ENCODE results near the gene C7.
"Not testable (repeated sequence)": the region's sequence is repeated elsewhere in the genome, so short reads cannot be mapped to it uniquely, and the experiment has no call there.

Gene C7

DNA sequence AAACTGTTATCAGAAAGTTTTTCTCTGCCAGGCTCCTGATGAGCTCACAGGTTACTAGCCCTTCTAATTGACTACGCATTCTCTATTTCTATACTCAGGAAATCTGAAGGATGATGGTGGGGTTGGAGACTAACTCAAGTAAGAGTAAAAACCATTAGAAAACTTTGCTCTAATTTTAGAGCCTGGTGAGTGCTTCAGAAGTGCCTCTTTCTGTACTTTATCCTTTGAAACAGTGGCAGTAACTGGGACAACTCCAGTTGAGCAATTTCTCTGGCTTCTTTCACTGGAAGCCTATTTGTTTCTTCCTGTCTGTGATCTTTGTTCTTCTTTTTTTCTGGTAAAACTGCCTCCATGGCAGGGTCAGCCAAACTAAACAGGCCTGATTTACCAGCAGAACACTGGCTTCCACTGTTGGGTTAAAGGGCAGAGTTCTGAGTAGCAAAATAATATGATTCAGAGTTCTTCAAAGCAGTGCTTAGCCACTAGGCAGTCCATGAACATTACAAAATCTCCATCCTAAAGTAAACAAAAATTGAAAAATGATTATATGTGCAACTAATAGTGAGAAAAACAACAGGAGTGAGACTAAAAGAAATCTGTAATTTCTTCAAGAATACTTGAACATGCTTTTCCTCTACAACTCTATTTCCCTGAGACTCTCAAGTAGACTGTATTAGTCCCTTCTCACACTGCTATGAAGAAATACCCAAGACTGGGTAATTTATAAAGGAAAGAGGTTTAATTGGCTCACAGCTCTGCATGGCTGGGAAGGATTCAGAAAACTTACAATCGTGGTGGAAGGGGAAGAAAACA, 82.1 kb downstream of the C7 start:
- DNase-seq (ENCODE audit: low read depth in 2 of 2) = no peak

DNA sequence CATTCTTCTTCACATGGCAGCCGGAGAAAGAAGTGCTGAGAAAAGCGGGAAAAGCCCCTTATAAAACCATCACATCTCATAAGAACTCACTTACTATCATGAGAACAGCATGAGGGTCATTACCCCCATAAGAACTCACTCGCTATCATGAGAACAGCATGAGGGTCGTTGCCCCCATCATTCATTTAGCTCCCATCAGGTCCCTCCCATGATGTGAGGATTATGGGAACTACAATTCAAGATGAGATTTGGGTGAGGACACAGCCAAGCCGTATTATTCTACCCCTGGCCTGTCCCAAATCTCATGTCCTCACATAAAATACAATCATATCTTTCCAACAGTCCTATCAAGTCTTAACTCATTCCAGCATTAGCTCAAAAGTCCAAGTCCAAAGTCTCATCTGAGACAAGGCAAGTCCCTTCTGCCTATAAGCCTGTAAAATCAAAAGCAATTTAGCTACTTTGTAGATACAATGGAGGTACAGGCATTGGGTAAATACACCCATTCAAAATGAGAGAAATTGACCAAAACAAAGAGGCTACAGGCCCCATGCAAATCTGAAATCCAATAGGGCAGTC, 82.8 kb downstream of the C7 start:
- DNase-seq (ENCODE audit: low read depth in 2 of 2) = no peak

DNA sequence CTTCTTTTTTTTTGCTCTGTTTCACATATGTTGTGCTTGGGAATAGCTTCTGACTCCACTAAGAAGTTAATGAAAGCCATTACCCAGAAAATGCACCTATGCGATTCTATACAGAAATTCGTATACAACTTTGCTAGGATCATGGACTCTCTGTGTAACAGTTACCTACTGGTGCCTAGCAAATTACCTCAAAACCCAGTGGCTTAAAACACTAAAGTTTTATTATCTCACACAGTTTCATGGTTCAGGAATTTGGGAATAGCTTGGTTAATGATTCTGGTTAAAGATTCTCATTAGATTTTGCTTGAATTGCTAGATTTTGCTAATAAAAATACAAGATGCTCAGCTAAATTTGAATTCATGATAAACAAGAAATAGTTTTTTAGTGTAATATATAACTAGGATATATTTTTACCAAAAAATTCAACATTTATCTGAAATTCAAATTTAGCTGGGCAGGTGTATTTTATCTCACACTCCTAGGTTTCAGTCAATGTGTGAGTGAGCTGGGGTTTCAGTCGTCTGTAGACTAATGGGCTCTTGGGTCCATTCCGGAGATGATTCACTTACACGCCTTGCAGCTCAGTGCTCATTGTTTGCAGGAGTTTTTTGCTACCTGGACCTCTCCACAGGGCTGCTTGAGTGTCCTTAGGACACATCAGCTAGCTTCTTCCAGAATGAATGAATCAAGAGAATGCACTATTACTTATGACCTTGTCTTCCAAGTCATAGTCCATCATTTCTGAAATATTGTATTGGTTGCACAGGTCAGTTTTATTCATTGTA, 86.7 kb downstream of the C7 start:
- DNase-seq (ENCODE audit: low read depth in 2 of 2) = no peak

DNA sequence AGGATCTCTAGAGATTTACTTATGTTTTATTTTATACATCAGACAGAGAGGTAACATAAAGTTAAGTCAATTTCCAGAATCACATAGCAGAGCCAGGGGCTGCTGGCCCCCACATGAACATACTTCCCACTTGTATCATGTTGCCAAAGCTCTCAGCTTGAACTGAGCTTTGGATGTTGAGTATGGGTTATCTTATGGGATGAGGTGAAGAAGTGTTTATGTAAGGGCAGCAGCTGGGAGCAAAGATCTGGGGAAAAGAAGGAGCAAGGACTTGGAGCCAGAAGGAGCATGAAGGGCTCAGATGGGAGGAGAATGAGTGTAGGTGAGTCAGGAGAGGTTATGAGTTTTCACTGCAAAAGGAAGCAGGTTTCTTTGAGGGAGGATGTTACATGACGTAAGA, 89.8 kb downstream of the C7 start:
- no peak for DNase-seq (ENCODE audit: low read depth in 2 of 2)

DNA sequence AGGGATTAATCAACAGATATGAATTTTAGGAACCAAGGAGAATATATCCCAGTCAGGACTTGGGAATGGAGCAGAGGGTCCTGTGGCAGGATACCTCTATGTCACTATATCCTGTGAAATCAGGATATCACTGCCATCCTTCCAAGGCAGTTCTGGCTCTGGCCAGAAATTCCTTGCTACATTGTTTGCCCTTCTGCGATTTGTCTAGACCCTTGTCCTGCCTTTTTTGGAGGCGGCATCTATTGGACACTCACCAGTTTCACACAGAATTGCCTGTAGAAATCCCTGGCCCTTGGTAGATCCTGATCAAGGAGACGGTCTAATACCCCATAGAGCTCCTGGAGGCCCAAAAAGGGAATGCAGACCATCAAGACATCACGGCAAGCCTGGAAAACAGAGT, 90.7 kb downstream of the C7 start:
- no peak for DNase-seq (ENCODE audit: low read depth in 2 of 2)

DNA sequence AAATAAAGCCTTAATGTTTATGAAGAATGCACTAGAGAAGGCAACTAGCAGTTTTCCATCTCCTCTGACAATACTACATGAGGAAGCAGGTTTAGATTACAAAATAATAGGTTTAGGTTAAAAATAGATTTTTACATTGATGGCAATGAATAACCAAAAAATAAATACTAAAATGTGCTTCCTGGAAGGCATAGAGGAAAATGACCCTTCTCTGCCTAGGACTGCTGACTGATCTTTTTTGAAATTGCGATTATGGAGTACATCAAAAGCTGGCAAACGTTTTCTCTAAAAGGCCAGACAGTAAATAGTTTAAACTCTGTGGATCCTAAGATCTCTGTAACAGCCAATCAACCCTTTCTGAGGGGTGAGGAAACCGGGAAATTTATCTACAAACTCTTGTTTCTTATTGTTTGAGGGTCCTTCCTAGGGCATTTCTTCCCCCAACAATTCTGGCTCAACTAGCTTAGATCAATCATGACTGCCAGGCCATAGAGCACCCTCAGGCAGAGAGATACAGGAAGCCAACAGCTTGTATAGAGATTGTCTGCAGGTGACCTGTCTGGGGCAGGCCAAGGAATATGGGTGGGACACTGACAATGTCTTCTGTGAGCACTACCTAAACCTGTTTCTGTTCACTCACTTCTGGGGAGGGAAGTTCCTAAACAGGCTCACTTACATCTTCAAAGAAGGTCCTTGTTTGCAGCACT, 94.5 kb downstream of the C7 start:
- DNase-seq (ENCODE audit: low read depth in 2 of 2) = no peak

DNA sequence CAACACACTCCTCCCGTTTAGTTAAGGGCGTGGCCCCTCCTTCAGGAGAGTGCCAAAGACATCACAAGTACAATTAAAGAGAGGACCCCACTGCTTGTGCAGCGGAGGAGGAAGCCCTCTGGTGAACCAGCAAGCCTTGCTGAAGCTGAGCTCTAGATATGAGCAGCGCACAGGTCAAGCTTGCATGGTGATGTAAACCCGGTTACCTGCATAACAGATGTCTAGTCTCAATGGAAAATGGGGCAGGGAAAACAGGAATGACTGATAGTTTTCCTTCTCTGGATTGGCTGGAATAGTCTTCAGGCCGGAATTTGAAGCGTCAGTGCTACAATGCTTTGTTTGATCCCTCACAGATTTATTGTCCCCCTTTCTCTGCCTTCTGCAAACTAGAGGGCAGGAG, 95.6 kb downstream of the C7 start:
- DNase-seq (ENCODE audit: low read depth in 2 of 2) = no peak

DNA sequence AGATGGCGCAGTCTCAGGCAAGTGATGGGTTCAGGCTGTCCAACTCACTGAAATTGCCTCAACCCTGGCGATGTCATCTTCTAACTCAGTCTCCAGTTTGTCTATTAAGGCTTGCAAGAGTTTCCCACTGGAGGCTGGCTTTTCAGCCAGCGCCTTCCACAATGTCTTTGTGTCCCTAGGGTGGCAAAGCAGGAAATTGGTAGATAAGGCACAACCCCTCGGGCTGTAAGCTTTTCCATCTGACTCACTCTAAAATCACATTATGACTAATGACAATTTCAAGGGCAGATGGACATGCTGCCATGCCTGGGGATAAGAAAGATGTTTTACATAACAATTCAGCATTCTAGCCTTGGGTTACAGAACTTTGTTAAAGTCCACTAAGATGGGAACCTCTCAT, 99.9 kb downstream of the C7 start:
- DNase-seq (ENCODE audit: low read depth in 2 of 2) = no peak

DNA sequence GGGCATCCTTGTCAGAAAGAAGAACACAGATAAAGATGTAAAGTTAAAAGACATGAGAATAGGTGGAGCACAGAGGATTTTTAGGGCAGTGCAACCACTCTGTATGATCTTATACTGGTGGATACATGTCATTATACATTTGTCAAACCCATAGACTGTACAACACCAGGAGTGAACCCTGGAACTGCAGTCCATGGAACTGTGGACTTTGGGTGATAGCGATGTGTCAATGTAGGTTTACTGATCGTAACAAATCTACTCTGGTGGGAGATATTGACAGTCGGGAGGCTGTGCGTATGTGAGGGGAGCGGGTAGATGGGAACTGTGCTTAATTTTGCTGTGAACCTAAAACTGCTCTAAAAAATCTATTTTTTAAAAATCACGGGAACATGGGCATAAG, 101.3 kb downstream of the C7 start:
- no peak for DNase-seq (ENCODE audit: low read depth in 2 of 2)

DNA sequence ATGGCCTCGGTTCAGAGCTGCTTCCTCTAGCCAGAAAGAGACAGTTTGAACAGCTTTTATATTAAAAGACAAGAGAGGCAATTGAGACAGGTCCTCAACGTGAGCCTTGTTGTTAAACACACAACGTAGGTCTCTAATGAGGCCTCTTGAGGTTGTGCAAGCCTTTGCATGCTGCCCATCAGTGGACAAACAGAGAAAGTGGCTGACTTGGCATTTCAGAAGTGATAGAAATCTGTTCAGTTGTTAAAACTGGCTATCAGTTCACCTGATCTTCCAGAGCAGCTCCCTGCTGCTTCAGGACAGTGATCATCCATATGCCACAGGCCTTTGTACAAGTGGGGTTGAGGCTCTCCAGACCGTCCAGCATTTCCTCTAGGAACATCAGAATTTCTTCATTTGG, 103.0 kb downstream of the C7 start:
- no peak for DNase-seq (ENCODE audit: low read depth in 2 of 2)

DNA sequence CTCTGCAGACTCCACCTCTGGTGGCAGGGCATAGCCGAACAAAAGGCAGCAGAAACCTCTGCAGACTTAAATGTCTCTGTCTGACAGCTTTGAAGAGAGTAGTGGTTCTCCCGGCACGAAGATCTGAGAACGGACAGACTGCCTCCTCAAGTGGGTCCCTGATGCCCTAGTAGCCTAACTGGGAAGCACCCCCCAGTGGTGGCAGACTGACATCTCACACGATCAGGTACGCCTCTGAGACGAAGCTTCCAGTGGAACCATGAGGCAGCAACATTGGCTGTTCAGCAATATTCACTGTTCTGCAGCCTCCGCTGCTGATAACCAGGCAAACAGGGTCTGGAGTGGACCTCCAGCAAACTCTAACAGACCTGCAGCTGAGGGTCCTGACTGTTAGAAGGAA, 113.3 kb downstream of the C7 start:
- DNase-seq (ENCODE audit: low read depth in 2 of 2) = not testable (repeated sequence)
